Spinal cord (tissue), 10 donors: Measurements from ENCODE around the gene PSD2. TPM values are rescaled to one million over a fixed set of nuclear protein-coding genes. Genes with fewer than 3 reads are reported as not detected.

ENCODE experiments used
- DNase-seq, 6 donors: peaks; one replicate each; pipeline versions ENCODE4 v3.0.0 to v3.0.0-alpha.2; 2013 to 2015; ENCODE audit warnings: low spot score in 6 of 6, low read depth in 4 of 6
- H3K27ac ChIP-seq: one replicate; pipeline ENCODE4 v1.5.1; 2013; ENCODE audit warnings: low read depth, low read length, control low read depth
- H3K27me3 ChIP-seq: one replicate; pipeline ENCODE4 v1.6.1; 2013; ENCODE audit warnings: low read length; ENCODE audit not compliant: control insufficient read depth, insufficient read depth
- H3K36me3 ChIP-seq: one replicate; pipeline ENCODE4 v1.6.1; 2013; ENCODE audit warnings: low read length; ENCODE audit not compliant: control insufficient read depth, insufficient read depth
- H3K4me1 ChIP-seq: one replicate; pipeline ENCODE4 v1.6.1; 2013; ENCODE audit warnings: low read length; ENCODE audit not compliant: control insufficient read depth, insufficient read depth
- H3K4me3 ChIP-seq: one replicate; pipeline ENCODE4 v1.5.1; 2013; ENCODE audit warnings: low read depth, low read length, control low read depth
- H3K9me3 ChIP-seq: one replicate; pipeline ENCODE4 v1.6.1; 2013; ENCODE audit warnings: low read length; ENCODE audit not compliant: control insufficient read depth, insufficient read depth
- WGBS: methylation state at CpG from one replicate; pipeline ENCODE4 v1.1.5; 2013; ENCODE audit warnings: missing lambda C conversion rate; ENCODE audit not compliant: insufficient coverage; 5-methylcytosine and 5-hydroxymethylcytosine counted together
- polyA plus RNA-seq, 2 donors: library from polyadenylated mRNA; unstranded; fragments of 120-200 nt; gene quantifications; one replicate each; pipeline ENCODE4 v1.2.1, GENCODE V29; 2013; ENCODE audit not compliant: insufficient read length in 2 of 2
- total RNA-seq, 2 donors: library from RNA; depleted of rRNA in 1 of 2; stranded (reverse); fragments of 120-200 nt in 1 of 2; fragments of >200 nt in 1 of 2; gene quantifications; one replicate each; pipeline versions ENCODE4 v1.2.3 to v1.2.4, GENCODE V29; 2013 to 2014
- donor health status: healthy.

The PSD2 gene
- total and polyA plus RNA-seq, 4 donors = 7.5 to 40.8 (median 28.2) TPM

DNA sequence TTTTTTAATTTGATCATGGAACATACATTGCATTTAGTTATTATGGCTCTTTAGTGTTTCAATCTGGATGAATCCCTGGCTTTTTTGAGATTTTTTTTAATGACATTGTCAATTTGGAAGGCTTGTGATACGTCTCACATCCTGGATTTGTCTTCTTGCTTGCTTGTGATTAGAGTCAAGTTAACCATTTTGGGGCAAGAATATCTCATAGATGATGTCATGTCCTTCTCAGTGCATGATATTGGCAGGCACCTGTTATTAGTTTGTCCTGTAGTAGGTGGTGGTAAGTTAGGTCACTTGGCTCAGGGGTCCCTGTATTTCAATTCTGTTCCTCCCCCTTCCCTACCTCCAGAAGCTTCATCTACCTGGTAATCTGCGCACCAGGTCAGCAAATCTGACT, 3.3 kb downstream of the PSD2 start:
- 71% methylated on average over 1 of the region's 2 CpGs for WGBS
- Histone ChIP-seq H3K27me3 (peaks cover 25% of the 10 kb centered on the region), H3K4me3 (no peak overlapping the region), H3K9me3 (no peaks in the 10 kb centered on the region), H3K27ac (no peak overlapping the region), H3K36me3 (peaks cover 12% of the 10 kb centered on the region), H3K4me1 (peaks cover 42% of the 10 kb centered on the region)
- DNase-seq = no peak

DNA sequence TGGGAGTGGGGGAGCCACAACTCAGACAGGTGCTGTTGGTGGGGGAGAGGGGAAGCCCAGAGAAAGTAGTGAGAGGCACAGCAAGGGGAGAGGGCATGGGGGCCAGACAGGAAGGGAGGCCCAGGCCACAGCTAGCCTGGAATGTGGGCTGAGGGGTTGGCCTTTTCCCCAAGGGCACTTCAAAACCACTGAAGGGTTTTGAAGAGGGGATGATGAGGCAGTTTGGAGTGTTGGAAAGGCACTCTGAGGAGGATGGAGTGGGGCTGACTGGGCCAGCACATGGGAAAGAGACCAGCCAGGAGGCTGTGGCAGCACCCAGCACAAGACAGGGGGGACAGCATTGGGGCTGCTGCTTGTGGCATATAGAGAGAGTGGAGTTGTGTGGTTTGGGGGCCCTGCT, 3.8 kb downstream of the PSD2 start:
- peaks cover 42% of the 10 kb centered on the region for H3K4me1 ChIP-seq
- H3K27ac ChIP-seq = no peak overlapping the region
- no peak overlapping the region for H3K4me3 ChIP-seq
- H3K27me3 ChIP-seq = peaks cover 24% of the 10 kb centered on the region
- no peaks in the 10 kb centered on the region for H3K9me3 ChIP-seq
- DNase-seq = no peak
- H3K36me3 ChIP-seq = peaks cover 13% of the 10 kb centered on the region

DNA sequence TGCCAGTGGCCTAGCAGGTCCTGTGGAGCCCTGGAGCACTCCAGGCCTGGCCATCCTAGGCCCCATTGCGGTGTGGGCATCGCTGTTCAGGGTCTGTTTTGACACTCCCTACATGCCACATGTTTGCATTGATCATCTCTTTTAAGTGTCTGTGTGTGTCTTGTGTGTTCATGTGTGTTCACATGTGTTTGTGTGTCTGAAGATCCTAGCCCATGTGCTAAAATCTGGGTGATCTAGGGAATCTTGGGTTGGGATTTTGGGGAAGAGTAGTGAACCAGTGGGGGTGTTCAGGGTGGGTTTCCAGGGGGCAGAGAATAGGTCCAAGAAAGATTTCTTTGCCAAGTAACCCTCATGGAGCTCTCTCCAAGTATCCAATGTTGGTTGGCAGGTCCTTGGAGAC, 8.4 kb downstream of the PSD2 start:
- no peak overlapping the region for H3K27ac ChIP-seq
- WGBS = 94% methylated on average over 2 of the region's 2 CpGs
- no peaks in the 10 kb centered on the region for H3K9me3 ChIP-seq
- no peaks in the 10 kb centered on the region for H3K27me3 ChIP-seq
- peaks cover 57% of the 10 kb centered on the region for H3K4me1 ChIP-seq
- peaks cover 20% of the 10 kb centered on the region for H3K36me3 ChIP-seq
- no peak for DNase-seq
- no peak overlapping the region for H3K4me3 ChIP-seq

DNA sequence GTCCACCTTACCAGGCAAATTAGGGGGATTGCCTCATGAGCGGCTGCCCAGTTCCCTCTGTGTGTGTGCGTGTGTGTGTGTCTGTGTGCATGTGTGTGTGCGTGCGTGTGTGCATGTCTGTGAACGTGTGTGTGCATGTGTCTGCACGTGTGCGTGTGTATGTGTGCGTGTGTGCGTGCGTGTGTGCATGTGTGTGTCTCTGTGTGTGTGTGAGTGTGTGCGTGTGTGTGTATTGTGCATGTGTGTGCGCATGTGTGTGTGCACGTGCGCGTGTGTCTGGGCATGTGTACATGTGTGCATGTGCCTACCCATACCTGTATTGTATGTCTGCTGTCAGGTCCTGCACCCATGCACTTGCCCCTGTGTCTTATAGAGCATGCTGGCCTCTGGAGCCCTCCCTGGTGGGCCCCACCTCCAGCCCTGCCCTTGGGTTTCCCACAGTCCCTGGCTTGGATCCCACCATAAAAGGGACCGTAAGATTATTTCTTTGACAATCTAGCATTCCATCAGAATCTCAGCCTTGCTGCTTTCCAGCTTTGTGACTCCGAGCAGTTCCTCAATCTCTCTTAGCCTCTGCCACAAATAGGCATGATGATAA, 9.3 kb downstream of the PSD2 start:
- H3K27me3 ChIP-seq = no peaks in the 10 kb centered on the region
- H3K4me1 ChIP-seq = peaks cover 57% of the 10 kb centered on the region
- H3K4me3 ChIP-seq = no peak overlapping the region
- peaks cover 29% of the 10 kb centered on the region for H3K36me3 ChIP-seq
- 94% methylated on average over 17 of the region's 17 CpGs for WGBS
- DNase-seq = no peak
- H3K27ac ChIP-seq = no peak overlapping the region
- no peaks in the 10 kb centered on the region for H3K9me3 ChIP-seq

DNA sequence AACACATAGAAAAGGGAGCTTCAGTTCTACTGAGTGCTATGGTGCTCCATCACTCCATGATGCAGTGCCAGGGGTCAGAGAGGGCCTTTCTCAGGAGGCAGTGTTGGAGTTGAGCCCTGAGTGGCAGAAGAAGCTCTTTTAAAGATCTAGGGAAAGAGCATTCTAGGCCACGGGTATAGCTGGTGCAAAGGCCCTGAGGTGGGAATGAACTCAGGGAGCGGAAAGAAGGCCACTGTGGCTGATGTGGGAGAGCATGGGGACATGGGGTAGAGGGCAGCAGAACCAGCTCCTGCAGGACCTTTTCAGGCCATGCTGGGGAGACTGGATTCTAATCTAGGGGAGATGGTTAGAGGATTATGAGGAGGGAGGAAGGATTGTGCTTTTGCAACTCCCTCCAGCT, 9.9 kb downstream of the PSD2 start:
- no peaks in the 10 kb centered on the region for H3K9me3 ChIP-seq
- H3K27ac ChIP-seq = no peak overlapping the region
- peaks cover 60% of the 10 kb centered on the region for H3K4me1 ChIP-seq
- H3K27me3 ChIP-seq = no peaks in the 10 kb centered on the region
- 76% methylated on average over 2 of the region's 2 CpGs for WGBS
- no peak for DNase-seq
- no peak overlapping the region for H3K4me3 ChIP-seq
- peaks cover 35% of the 10 kb centered on the region for H3K36me3 ChIP-seq

DNA sequence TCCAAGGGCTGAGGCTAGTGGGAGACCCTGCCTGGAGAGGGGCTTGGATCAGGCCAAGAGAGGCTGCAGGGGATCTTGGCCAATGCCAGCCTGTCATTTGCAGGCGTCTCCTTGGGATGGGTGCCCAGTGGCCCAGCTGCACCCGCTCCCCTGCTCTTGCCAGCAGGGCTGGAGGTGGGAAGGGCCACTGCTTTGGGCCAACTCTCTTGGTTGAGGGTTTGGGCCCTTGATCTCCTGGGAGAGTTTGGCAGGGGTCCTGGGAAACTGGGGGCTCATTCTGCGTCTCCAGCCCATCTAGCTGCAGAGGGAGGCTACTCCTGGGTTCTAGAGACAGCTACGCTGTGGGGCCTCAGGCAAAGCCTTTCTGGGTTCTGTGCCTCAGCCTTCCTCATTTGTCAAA, 10.5 kb downstream of the PSD2 start:
- Histone ChIP-seq H3K4me1 (peaks cover 66% of the 10 kb centered on the region), H3K27ac (peak overlapping the region; percentile 68)
- 49% methylated on average over 4 of the region's 4 CpGs for WGBS

DNA sequence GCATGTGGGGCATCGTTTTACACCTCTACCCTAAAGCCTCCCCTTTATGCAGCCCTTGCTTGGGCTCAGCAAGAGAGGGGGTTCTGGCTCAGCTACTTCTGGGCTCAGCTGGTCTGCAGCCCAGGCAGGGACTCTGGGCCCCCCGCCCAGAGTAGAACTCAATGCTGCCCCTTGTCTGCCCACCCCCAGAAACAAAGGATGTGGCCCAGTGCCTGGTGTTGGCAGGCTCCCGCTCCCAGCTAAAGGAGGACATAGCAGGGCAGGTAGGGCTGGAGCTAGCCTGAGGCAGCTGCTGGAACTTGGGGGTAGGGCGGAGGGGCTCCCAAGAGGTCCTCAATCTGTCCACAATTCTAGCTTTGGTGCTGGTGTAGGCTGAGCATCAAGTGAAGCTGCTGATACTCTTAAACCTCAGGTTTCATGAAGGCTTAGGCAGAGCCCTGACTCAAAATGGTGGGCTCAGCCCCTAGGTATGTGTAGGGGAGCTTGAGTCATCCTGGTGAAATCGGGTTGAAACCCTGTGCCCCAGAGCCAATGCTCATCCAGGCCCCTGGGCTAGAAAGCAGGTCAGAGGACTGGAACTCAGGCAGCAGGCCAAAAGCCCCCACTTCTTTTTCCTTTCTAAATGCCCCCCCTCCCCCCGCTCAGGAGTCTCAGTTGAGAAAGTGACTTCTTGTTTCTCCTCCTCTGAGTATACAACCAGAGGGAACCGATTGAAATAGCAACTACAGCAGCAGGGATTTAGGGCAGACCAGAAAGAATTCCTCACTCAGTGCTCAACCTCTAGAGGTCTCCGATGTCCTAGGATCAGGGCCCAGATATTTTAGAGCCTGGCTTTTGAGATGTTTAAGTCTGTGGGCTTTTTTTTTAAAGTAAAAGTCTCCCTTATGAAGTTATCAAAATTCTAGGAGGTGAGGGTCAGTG, 11.4 kb downstream of the PSD2 start:
- DNase-seq = peak in 4 of 6 donors; percentile 32 to 86 (median 46)
- Histone ChIP-seq H3K4me3 (no peak overlapping the region), H3K36me3 (peaks cover 42% of the 10 kb centered on the region), H3K9me3 (no peaks in the 10 kb centered on the region), H3K27me3 (no peaks in the 10 kb centered on the region), H3K4me1 (peaks cover 67% of the 10 kb centered on the region), H3K27ac (peak overlapping the region; percentile 68)
- 54% methylated on average over 4 of the region's 8 CpGs for WGBS

More for the DNA sequence above, 10.5 kb downstream of the PSD2 start:
- no peak overlapping the region for H3K4me3 ChIP-seq
- peak in 1 of 6 donors; percentile 69 for DNase-seq
- no peaks in the 10 kb centered on the region for H3K27me3 ChIP-seq
- peaks cover 40% of the 10 kb centered on the region for H3K36me3 ChIP-seq
- no peaks in the 10 kb centered on the region for H3K9me3 ChIP-seq

DNA sequence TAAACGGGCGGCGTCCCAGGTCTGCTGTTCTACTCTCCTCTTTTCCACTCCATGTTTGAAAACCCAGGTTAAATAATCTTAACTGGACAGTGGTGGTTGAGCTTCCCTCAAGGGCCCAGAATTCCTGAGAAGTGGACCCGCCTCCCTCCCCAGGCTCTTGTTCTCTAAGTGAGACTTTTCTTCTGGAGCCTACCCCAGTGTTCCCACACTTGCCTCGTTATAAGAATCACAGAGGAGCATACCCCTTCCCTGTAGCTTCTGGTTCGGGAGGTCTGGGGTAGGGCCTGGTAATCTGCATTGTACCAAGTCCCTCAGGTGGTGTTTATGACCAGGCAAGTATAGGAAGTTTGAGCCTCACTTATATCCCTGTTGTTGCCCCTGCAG, 12.0 kb downstream of the PSD2 start:
- Histone ChIP-seq H3K4me3 (no peak overlapping the region), H3K27ac (no peak overlapping the region), H3K4me1 (peaks cover 67% of the 10 kb centered on the region), H3K9me3 (no peaks in the 10 kb centered on the region), H3K36me3 (peaks cover 48% of the 10 kb centered on the region), H3K27me3 (no peaks in the 10 kb centered on the region)
- no peak for DNase-seq
- 100% methylated on average over 1 of the region's 6 CpGs for WGBS

DNA sequence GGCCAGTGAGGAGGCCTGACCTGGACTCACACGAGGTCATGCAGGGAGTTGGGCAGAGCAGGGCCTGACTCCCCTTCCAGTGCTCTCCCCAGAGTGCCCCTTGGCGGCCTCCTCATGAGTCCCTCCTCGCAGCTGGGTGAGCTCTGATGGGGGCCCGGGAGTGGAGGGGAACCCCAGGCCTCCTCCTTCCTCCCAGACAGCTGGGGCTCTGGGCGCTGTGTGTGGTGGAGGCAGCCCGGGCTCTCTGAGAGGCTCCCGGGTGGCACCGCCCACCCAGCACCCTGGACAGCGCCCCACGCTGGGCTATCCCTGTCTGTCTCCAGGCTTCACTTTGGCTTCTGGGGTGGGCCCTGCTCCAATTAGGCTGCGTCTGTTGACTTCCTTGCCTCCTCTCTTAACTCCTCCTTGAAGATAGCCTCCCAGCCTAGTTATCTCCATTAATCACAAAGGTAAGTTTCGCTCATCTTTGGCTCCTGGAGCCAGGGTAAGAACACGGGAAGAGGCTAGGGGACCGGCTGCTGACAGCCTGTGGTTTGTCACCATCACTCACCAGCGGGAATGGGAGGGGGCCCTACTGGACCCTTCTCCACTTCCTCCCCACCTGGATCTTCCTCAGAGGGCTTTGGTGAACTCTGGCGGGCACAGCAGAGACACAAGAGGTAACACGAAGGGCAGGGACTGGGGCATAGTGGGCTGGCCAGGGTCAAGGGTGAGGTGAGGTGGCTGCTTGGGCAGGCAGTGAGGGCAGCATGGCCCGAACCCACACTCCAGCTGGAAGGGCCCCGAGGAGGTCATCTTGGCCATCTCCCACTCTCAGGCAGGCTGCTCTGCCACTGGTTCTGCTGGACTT, 13.1 kb downstream of the PSD2 start:
- Histone ChIP-seq H3K27me3 (no peaks in the 10 kb centered on the region), H3K4me1 (peaks cover 56% of the 10 kb centered on the region), H3K4me3 (no peak overlapping the region), H3K27ac (no peak overlapping the region), H3K36me3 (peaks cover 54% of the 10 kb centered on the region), H3K9me3 (no peaks in the 10 kb centered on the region)
- WGBS = 57% methylated on average over 11 of the region's 19 CpGs
- peak in 1 of 6 donors; percentile 16 for DNase-seq
